ENCODE data around the gene MRPL10.

- no peak for TF ChIP-seq TSHZ2 (CRISPR knock-in tag; IDR thresholded peaks at IDR 0.05)
- TF ChIP-seq POU6F1 (CRISPR knock-in tag; IDR thresholded peaks at IDR 0.05; ENCODE audit: borderline replicate concordance, low read depth): no peak
- TF ChIP-seq PATZ1 (CRISPR knock-in tag; IDR thresholded peaks at IDR 0.05; ENCODE audit: borderline replicate concordance): no peak
- no peak for TF ChIP-seq SNAI2 (CRISPR knock-in tag; IDR thresholded peaks at IDR 0.05)
- TF ChIP-seq ZC3H10 (CRISPR knock-in tag; IDR thresholded peaks at IDR 0.05): no peak
- TF ChIP-seq CSRNP3 (CRISPR knock-in tag; IDR thresholded peaks at IDR 0.05): no peak
- TF ChIP-seq CREB5 (CRISPR knock-in tag; IDR thresholded peaks at IDR 0.05; ENCODE audit: low read depth): no peak
- TF ChIP-seq ZNF70 (CRISPR knock-in tag; IDR thresholded peaks at IDR 0.05): no peak
- no peak for TF ChIP-seq ISL1 (CRISPR knock-in tag; IDR thresholded peaks at IDR 0.05)
- no peak for TF ChIP-seq ZFP3 (CRISPR knock-in tag; IDR thresholded peaks at IDR 0.05)
Observed at GRCh38 chr17:47837401-47838039, 6.2 kb upstream of the MRPL10 start.
